Measurements from ENCODE around the gene CSAD. TPM values are rescaled to one million over a fixed set of nuclear protein-coding genes. Genes with fewer than 3 reads are reported as not detected.

Gene CSAD
- total and polyA plus RNA-seq, 11 donors = 4.3 to 26.5 (median 8.2) TPM

GRCh38 chr12:53208877-53209463 is 28.2 kb upstream of the CSAD start:
- Histone ChIP-seq H3K27ac (peak overlapping the region in 3 of 12 donors; percentile 24 to 85 (median 29)), H3K9me3 (no peaks in the 10 kb centered on the region), H3K36me3 (peaks cover 0 to 43% (median 40%) of the 10 kb centered on the region in 9 donors), H3K27me3 (no peaks in the 10 kb centered on the region), H3K4me1 (peaks cover 6 to 74% (median 23%) of the 10 kb centered on the region in 12 donors), H3K4me3 (peak overlapping the region in 2 of 12 donors; percentile 17 to 53)
- ATAC-seq = peak in 2 of 4 donors; percentile 17 to 27
- DNase-seq = no peak
- intact Hi-C loops (cut with DNase I) = no loop called here
- TF ChIP-seq CTCF (IDR thresholded peaks at IDR 0.05) = no peak
- TF ChIP-seq POLR2A (IDR thresholded peaks at IDR 0.05) = no peak
- WGBS, 4 donors = 67 to 76% (median 72%) methylated on average over 7 of the region's 7 CpGs

GRCh38 chr12:53208435-53208834 is 27.7 kb upstream of the CSAD start:
- intact Hi-C loops (cut with DNase I) = no loop called here
- peak in 3 of 4 donors; percentile 30 to 49 (median 34) for ATAC-seq
- Histone ChIP-seq H3K4me1 (peaks cover 1 to 74% (median 18%) of the 10 kb centered on the region in 12 donors), H3K36me3 (peaks cover 0 to 38% (median 34%) of the 10 kb centered on the region in 9 donors), H3K27ac (peak overlapping the region in 5 of 12 donors; percentile 18 to 85 (median 29)), H3K9me3 (no peaks in the 10 kb centered on the region), H3K4me3 (peak overlapping the region in 1 of 12 donors; percentile 53), H3K27me3 (no peaks in the 10 kb centered on the region)
- WGBS, 4 donors = 47 to 56% (median 53%) methylated on average over 2 of the region's 2 CpGs
- TF ChIP-seq CTCF (IDR thresholded peaks at IDR 0.05) (no peak), POLR2A (IDR thresholded peaks at IDR 0.05) (no peak)
- DNase-seq = no peak

- WGBS, 4 donors = 54 to 73% (median 62%) methylated on average over 5 of the region's 5 CpGs
- DNase-seq = no peak
These were observed 26.3 kb upstream of the CSAD start, which contains the start of gene ITGB7 for GRCh38 chr12:53207042-53207441. Gene ITGB7, minus strand, starts transcription at chr12:53207251. Its CDS starts 6,808 bp downstream, at chr12:53200443.

More at GRCh38 chr12:53207042-53207441, 26.3 kb upstream of the CSAD start, which contains the start of gene ITGB7:
- ATAC-seq = no peak
- peak within 1 kb of the TSS in 4 of 12 donors; percentile 18 to 85 (median 30) for H3K27ac ChIP-seq
- peaks cover 0 to 69% (median 10%) of the 10 kb centered on the region in 12 donors for H3K4me1 ChIP-seq
- intact Hi-C loops (cut with DNase I) = no loop called here
- H3K4me3 ChIP-seq = peak within 1 kb of the TSS in 1 of 12 donors; percentile 56
- H3K9me3 ChIP-seq = no peaks in the 10 kb centered on the region
- H3K36me3 ChIP-seq = peaks cover 0 to 24% (median 22%) of the 10 kb centered on the region in 9 donors
- H3K27me3 ChIP-seq = no peaks in the 10 kb centered on the region
- TF ChIP-seq POLR2A (IDR thresholded peaks at IDR 0.05) = no peak
- TF ChIP-seq CTCF (IDR thresholded peaks at IDR 0.05) = no peak
